Measurements from ENCODE around the gene FBN1.

The FBN1 gene

GRCh38 chr15:48671103-48672022 lies 25.9 kb upstream of the FBN1 start:
- peak in 1 of 2 experiments; percentile 67 for DNase-seq
- no peak for TF ChIP-seq GATA1 (IDR thresholded peaks at IDR 0.05; ENCODE audit: low read depth, low read length)
- no peak for TF ChIP-seq POLR2A (IDR thresholded peaks at IDR 0.05; ENCODE audit: low read length)

GRCh38 chr15:48667701-48668100 lies 22.2 kb upstream of the FBN1 start:
- DNase-seq: no peak
- no peak for TF ChIP-seq GATA1 (IDR thresholded peaks at IDR 0.05; ENCODE audit: low read depth, low read length)
- no peak for TF ChIP-seq POLR2A (IDR thresholded peaks at IDR 0.05; ENCODE audit: low read length)

GRCh38 chr15:48664436-48664835 lies 18.9 kb upstream of the FBN1 start:
- DNase-seq: no peak
- TF ChIP-seq POLR2A (IDR thresholded peaks at IDR 0.05; ENCODE audit: low read length) (no peak), GATA1 (IDR thresholded peaks at IDR 0.05; ENCODE audit: low read depth, low read length) (no peak)

- TF ChIP-seq GATA1 (IDR thresholded peaks at IDR 0.05; ENCODE audit: low read depth, low read length): no peak
- no peak for TF ChIP-seq POLR2A (IDR thresholded peaks at IDR 0.05; ENCODE audit: low read length)
- no peak for DNase-seq
These were observed 12.6 kb upstream of the FBN1 start for GRCh38 chr15:48657950-48658591.

- no peak for DNase-seq
- TF ChIP-seq GATA1 (IDR thresholded peaks at IDR 0.05; ENCODE audit: low read depth, low read length) (no peak), POLR2A (IDR thresholded peaks at IDR 0.05; ENCODE audit: low read length) (no peak)
These were observed 9.3 kb upstream of the FBN1 start for GRCh38 chr15:48654801-48655200.

- TF ChIP-seq GATA1 (IDR thresholded peaks at IDR 0.05; ENCODE audit: low read depth, low read length): no peak
These were observed 8.6 kb upstream of the FBN1 start for GRCh38 chr15:48653913-48654670.

GRCh38 chr15:48653216-48653615 lies 7.7 kb upstream of the FBN1 start:
- no peak for TF ChIP-seq GATA1 (IDR thresholded peaks at IDR 0.05; ENCODE audit: low read depth, low read length)
- DNase-seq: no peak

More at GRCh38 chr15:48653913-48654670, 8.6 kb upstream of the FBN1 start:
- DNase-seq: no peak

GRCh38 chr15:48652510-48653076 lies 7.1 kb upstream of the FBN1 start:
- DNase-seq: no peak
- TF ChIP-seq GATA1 (IDR thresholded peaks at IDR 0.05; ENCODE audit: low read depth, low read length) (no peak), POLR2A (IDR thresholded peaks at IDR 0.05; ENCODE audit: low read length) (no peak)

- TF ChIP-seq POLR2A (IDR thresholded peaks at IDR 0.05; ENCODE audit: low read length) (no peak), GATA1 (IDR thresholded peaks at IDR 0.05; ENCODE audit: low read depth, low read length) (no peak)
- DNase-seq: no peak
These were observed 5.4 kb upstream of the FBN1 start for GRCh38 chr15:48650931-48651330.

GRCh38 chr15:48647962-48648361 lies 2.5 kb upstream of the FBN1 start:
- DNase-seq: peak; percentile 25 to 36
- TF ChIP-seq POLR2A (IDR thresholded peaks at IDR 0.05; ENCODE audit: low read length) (no peak), GATA1 (IDR thresholded peaks at IDR 0.05; ENCODE audit: low read depth, low read length) (no peak)

- no peak for DNase-seq
- TF ChIP-seq POLR2A (IDR thresholded peaks at IDR 0.05; ENCODE audit: low read length) (no peak), GATA1 (IDR thresholded peaks at IDR 0.05; ENCODE audit: low read depth, low read length) (no peak)
These were observed 822 bp upstream of the FBN1 start for GRCh38 chr15:48646331-48646730.

GRCh38 chr15:48644827-48645557 lies 517 bp downstream of the FBN1 start:
- TF ChIP-seq POLR2A (IDR thresholded peaks at IDR 0.05; ENCODE audit: low read length) (no peak), GATA1 (IDR thresholded peaks at IDR 0.05; ENCODE audit: low read depth, low read length) (no peak)
- DNase-seq: peak; percentile 76 to 80

GRCh38 chr15:48644467-48644826 lies 1.1 kb downstream of the FBN1 start:
- peak; percentile 72 to 79 for DNase-seq
- TF ChIP-seq GATA1 (IDR thresholded peaks at IDR 0.05; ENCODE audit: low read depth, low read length): no peak
- TF ChIP-seq POLR2A (IDR thresholded peaks at IDR 0.05; ENCODE audit: low read length): no peak
